Measurements from ENCODE around the gene LILRA6.
"Not testable (repeated sequence)": the region's sequence is repeated elsewhere in the genome, so short reads cannot be mapped to it uniquely, and the experiment has no call there.

DNA sequence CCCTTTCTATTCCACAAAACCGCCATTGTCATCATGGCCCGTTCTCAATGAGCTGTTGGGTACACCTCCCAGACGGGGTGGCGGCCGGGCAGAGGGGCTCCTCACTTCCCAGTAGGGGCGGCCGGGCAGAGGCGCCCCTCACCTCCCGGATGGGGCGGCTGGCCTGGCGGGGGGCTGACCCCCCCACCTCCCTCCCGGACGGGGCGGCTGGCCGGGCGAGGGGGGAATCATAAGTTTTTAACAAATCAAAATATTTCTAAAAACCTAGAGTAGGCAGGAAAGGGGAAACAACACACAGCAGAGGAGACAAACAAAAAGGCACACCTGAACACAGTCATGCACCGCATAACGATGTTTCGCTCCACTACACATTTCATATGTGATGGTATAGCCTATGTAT, 27.9 kb downstream of the LILRA6 start:
- not testable (repeated sequence) for TF ChIP-seq POLR2A (IDR thresholded peaks at IDR 0.05; ENCODE audit: low read length); GATA1 (IDR thresholded peaks at IDR 0.05; ENCODE audit: low read depth, low read length)
